A549 (cell line): ENCODE measurements around the gene GREB1. TPM values are rescaled to one million over a fixed set of nuclear protein-coding genes. Genes with fewer than 3 reads are reported as not detected.

Experiments used
- ATAC-seq, 2 experiments: fragments of 200-7000 bp in 1 of 2; fragments of >200 bp in 1 of 2; cut with Nextera tagmentation in 1 of 2; cut with Tn5 transposase in 1 of 2; 3 replicates each; pipeline versions ENCODE4 v1.8.0 to v1.9.1; 2018 to 2020; ENCODE audit warnings: mild to moderate bottlenecking in 1 of 2, moderate library complexity in 1 of 2
- CTCF ChIA-PET: fragments of 300-600 bp; sonication (Branson Sonifier 250); formaldehyde crosslinking; extraction: SDS; loops from one replicate; lab custom pipeline; 2021; ENCODE audit warnings: antibody characterized with exemption, inconsistent platforms; lab: Yijun Ruan, JAX
- POLR2A ChIA-PET: fragments of 350-600 bp; formaldehyde crosslinking; extraction: SDS; loops from one replicate; lab custom pipeline; 2021; ENCODE audit warnings: antibody characterized with exemption, inconsistent platforms; lab: Yijun Ruan, JAX
- DNase-seq, 2 experiments: peaks; one replicate each; pipeline versions ENCODE4 v3.0.0 to v3.0.0-alpha.2; 2011 to 2016; ENCODE audit warnings: low read depth in 1 of 2, low spot score in 1 of 2
- FAIRE-seq: peaks from 2 replicates; lab custom pipeline; 2011; peaks lifted over from hg19 to GRCh38; lab: Jason Lieb, UNC
- H3K27ac ChIP-seq, 2 experiments: fragments of >200 bp; sonication (Bioruptor Twin); formaldehyde crosslinking; 3 replicates each; pipeline ENCODE4 v1.5.1; 2016 to 2017
- H3K4me1 ChIP-seq: fragments of >200 bp; sonication (Bioruptor Twin); formaldehyde crosslinking; 3 replicates; pipeline ENCODE4 v1.6.1; 2016
- H3K4me2 ChIP-seq: fragments of >200 bp; sonication (Bioruptor Twin); formaldehyde crosslinking; 3 replicates; pipeline ENCODE4 v1.6.1; 2016
- H3K4me3 ChIP-seq: fragments of >200 bp; sonication (Bioruptor Twin); formaldehyde crosslinking; 3 replicates; pipeline ENCODE4 v1.5.1; 2016
- H3K9me3 ChIP-seq: fragments of >200 bp; sonication (Bioruptor Twin); formaldehyde crosslinking; 3 replicates; pipeline ENCODE4 v1.6.1; 2016
- CHD2 ChIP-seq: fragments of 150-350 bp; IDR thresholded peaks from 2 replicates; pipeline ENCODE4 v1.6.1; 2014; ENCODE audit warnings: low read length; ENCODE audit not compliant: partially characterized antibody
- EP300 ChIP-seq, 2 experiments: fragments of >200 bp; sonication (Bioruptor Twin); formaldehyde crosslinking; IDR thresholded peaks; 2 replicates in 1 of 2; 3 replicates in 1 of 2; pipeline ENCODE4 v1.6.1; 2016 to 2017
- HOXA7 ChIP-seq: fragments of 250-450 bp; sonication (Bioruptor Pico); IDR thresholded peaks from 2 replicates; pipeline ENCODE4 v1.5.0; 2020; ENCODE audit warnings: mild to moderate bottlenecking, moderate library complexity
- KDM5A ChIP-seq: fragments of 200-600 bp; sonication (generic); IDR thresholded peaks from 2 replicates; pipeline ENCODE4 v1.6.1; 2016; ENCODE audit warnings: antibody characterized with exemption, mild to moderate bottlenecking
- MAZ ChIP-seq: fragments of 150-350 bp; IDR thresholded peaks from 2 replicates; pipeline ENCODE4 v1.6.1; 2014; ENCODE audit warnings: antibody characterized with exemption, low read depth, low read length, borderline replicate concordance
- MYC ChIP-seq: IDR thresholded peaks from 2 replicates; pipeline ENCODE4 v1.6.1; 2012; ENCODE audit warnings: mild to moderate bottlenecking, inconsistent platforms, low read length, improper control_type of control experiment, borderline replicate concordance
- NPAS2 ChIP-seq: fragments of 250-450 bp; sonication (Bioruptor Pico); IDR thresholded peaks from 2 replicates; pipeline ENCODE4 v1.8.0; 2022; ENCODE audit warnings: mild to moderate bottlenecking, moderate library complexity, borderline replicate concordance
- PHF8 ChIP-seq: fragments of 200-600 bp; sonication (generic); IDR thresholded peaks from 2 replicates; pipeline ENCODE4 v1.6.1; 2016; ENCODE audit warnings: low read depth, mild to moderate bottlenecking, antibody characterized with exemption, moderate library complexity, borderline replicate concordance
- POLR2AphosphoS2 ChIP-seq: conservative IDR thresholded peaks from 2 replicates; pipeline ENCODE4 v1.6.1; 2012; ENCODE audit warnings: low read length, improper control_type of control experiment, inconsistent platforms
- RCOR1 ChIP-seq: fragments of 150-350 bp; IDR thresholded peaks from 2 replicates; pipeline ENCODE4 v1.6.1; 2014; ENCODE audit warnings: antibody characterized with exemption, low read length, low read depth
- SMC3 ChIP-seq: fragments of >200 bp; sonication (Bioruptor Twin); formaldehyde crosslinking; IDR thresholded peaks from 3 replicates; pipeline ENCODE4 v1.6.1; 2018; ENCODE audit warnings: inconsistent platforms
- ZFP36 ChIP-seq: fragments of 450-650 bp; IDR thresholded peaks from 2 replicates; pipeline ENCODE4 v1.6.1; 2014; ENCODE audit warnings: borderline replicate concordance; ENCODE audit not compliant: partially characterized antibody
- WGBS: methylation state at CpG from one replicate; pipeline ENCODE4 v1.1.6; 2017; ENCODE audit errors: missing lambda C conversion rate; 5-methylcytosine and 5-hydroxymethylcytosine counted together
- polyA plus RNA-seq, 4 experiments: library from polyadenylated mRNA; depleted of rRNA in 3 of 4; stranded (reverse); fragments of >200 nt; fragmentation: RNase III in 1 of 4; extraction: RNeasy Plus Mini Kit Qiagen cat#74134 plus additional on column Dnase treatment in 1 of 4; gene quantifications; 2 replicates in 3 of 4; 3 replicates in 1 of 4; pipeline ENCODE4 v1.2.3, GENCODE V29; 2011 to 2017
- TF ChIP-seq, protein P1 (sequence below): fragments of >200 bp; sonication (Bioruptor Twin); formaldehyde crosslinking; IDR thresholded peaks from 2 replicates; pipeline ENCODE4 v1.6.1; 2016
- TF ChIP-seq, protein P2 (sequence below): IDR thresholded peaks from 2 replicates; pipeline ENCODE4 v1.6.1; 2012
- TF ChIP-seq, protein P3 (sequence below): fragments of 250-450 bp; sonication (Bioruptor Pico); IDR thresholded peaks from 2 replicates; pipeline ENCODE4 v1.5.0; 2020; ENCODE audit warnings: low read depth, mild to moderate bottlenecking, moderate library complexity
- TF ChIP-seq, protein P4 (sequence below): fragments of 150-350 bp; IDR thresholded peaks from 2 replicates; pipeline ENCODE4 v1.6.1; 2014; ENCODE audit warnings: low read depth, mild to moderate bottlenecking, low read length
- TF ChIP-seq, protein P5 (sequence below): fragments of 450-650 bp; IDR thresholded peaks from 2 replicates; pipeline ENCODE4 v1.6.1; 2014; ENCODE audit warnings: antibody characterized with exemption
- TF ChIP-seq, protein P6 (sequence below): IDR thresholded peaks from 2 replicates; pipeline ENCODE4 v1.6.1; 2012; ENCODE audit warnings: low read depth, borderline replicate concordance

The GREB1 gene
- polyA plus RNA-seq, 2 of the 4 experiments (the other 2 are of a cell fraction) = 1.1 to 1.3 TPM

DNA sequence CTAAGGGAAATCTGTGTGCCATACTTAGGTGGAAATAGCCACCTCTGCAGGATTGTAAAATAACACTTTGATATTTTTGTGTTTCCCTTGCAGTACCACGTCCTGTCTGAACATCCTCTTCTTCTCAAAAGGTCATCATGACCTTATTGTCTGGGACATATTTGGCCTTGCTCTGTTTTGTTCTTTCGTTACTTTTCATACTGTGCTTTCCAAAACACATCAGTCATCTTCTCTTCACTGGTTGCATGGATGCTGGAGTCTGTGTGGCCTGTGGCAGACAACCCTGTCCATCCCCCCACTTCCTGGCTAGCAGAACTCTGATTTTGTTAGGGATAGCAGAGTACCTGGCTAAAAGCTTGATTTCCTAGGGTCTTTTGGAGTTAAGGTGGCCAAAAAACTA lies 9.4 kb upstream of the GREB1 start:
- DNase-seq (no peak), ATAC-seq (no peak), FAIRE-seq (no peak)
- Histone ChIP-seq H3K4me3 (no peak overlapping the region), H3K4me1 (no peaks in the 10 kb centered on the region), H3K4me2 (no peak overlapping the region), H3K9me3 (no peaks in the 10 kb centered on the region), H3K27ac (no peak overlapping the region)
- WGBS = 46% methylated on average over 2 of the region's 2 CpGs
- ChIA-PET POLR2A (no interaction called here), CTCF (interaction anchor here (0.6 to 1.0 kb wide), 2 partner anchors 9 to 14 kb away, joined by 4 read pairs; no protein-coding TSS in a partner anchor)
- TF ChIP-seq, protein P1, sequence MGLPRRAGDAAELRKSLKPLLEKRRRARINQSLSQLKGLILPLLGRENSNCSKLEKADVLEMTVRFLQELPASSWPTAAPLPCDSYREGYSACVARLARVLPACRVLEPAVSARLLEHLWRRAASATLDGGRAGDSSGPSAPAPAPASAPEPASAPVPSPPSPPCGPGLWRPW = no peak
- TF ChIP-seq CHD2 (no peak), ZFP36 (no peak), PHF8 (no peak), SMC3 (no peak), KDM5A (no peak), NPAS2 (CRISPR knock-in tag) (no peak), MAZ (no peak), POLR2AphosphoS2 (no peak), RCOR1 (no peak), HOXA7 (no peak)
- TF ChIP-seq, protein P2, sequence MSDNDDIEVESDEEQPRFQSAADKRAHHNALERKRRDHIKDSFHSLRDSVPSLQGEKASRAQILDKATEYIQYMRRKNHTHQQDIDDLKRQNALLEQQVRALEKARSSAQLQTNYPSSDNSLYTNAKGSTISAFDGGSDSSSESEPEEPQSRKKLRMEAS = no peak
- TF ChIP-seq, protein P3, sequence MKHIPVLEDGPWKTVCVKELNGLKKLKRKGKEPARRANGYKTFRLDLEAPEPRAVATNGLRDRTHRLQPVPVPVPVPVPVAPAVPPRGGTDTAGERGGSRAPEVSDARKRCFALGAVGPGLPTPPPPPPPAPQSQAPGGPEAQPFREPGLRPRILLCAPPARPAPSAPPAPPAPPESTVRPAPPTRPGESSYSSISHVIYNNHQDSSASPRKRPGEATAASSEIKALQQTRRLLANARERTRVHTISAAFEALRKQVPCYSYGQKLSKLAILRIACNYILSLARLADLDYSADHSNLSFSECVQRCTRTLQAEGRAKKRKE (CRISPR knock-in tag) = no peak
- TF ChIP-seq, protein P4, sequence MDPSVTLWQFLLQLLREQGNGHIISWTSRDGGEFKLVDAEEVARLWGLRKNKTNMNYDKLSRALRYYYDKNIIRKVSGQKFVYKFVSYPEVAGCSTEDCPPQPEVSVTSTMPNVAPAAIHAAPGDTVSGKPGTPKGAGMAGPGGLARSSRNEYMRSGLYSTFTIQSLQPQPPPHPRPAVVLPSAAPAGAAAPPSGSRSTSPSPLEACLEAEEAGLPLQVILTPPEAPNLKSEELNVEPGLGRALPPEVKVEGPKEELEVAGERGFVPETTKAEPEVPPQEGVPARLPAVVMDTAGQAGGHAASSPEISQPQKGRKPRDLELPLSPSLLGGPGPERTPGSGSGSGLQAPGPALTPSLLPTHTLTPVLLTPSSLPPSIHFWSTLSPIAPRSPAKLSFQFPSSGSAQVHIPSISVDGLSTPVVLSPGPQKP = no peak
- TF ChIP-seq, protein P5, sequence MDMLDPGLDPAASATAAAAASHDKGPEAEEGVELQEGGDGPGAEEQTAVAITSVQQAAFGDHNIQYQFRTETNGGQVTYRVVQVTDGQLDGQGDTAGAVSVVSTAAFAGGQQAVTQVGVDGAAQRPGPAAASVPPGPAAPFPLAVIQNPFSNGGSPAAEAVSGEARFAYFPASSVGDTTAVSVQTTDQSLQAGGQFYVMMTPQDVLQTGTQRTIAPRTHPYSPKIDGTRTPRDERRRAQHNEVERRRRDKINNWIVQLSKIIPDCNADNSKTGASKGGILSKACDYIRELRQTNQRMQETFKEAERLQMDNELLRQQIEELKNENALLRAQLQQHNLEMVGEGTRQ = no peak

DNA sequence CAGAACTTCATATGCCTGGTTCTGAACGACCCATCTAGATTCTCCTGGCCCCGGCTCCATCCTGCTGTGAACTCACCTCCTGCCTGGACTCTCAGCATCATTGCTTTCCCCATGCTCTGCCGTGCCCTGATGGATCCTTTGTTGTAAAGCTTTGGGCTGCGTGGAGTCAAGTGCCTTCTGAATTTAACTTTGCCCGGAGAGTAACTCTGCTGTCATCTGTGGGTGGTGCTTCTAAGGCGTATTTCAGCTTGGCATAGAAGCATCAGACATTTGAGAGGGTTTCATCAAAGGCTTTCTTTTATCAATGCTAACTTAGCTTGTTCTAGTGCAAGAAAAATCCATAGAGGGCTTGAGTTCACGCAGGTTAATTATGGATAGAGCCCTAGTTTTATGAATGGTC lies 8.1 kb upstream of the GREB1 start:
- whole genome bisulfite sequencing = 42% methylated on average over 7 of the region's 7 CpGs
- FAIRE-seq (no peak), ATAC-seq (no peak), DNase-seq (no peak)
- no peak overlapping the region for H3K4me2 ChIP-seq
- no peak overlapping the region for H3K27ac ChIP-seq
- no peak for TF ChIP-seq SMC3
- ChIA-PET CTCF (interaction anchor here (0.6 to 1.0 kb wide), 2 partner anchors 173 to 230 kb away, joined by 3 read pairs; no protein-coding TSS in a partner anchor), POLR2A (no interaction called here)
- no peaks in the 10 kb centered on the region for H3K4me1 ChIP-seq
- no peak overlapping the region for H3K4me3 ChIP-seq
- H3K9me3 ChIP-seq = no peaks in the 10 kb centered on the region

DNA sequence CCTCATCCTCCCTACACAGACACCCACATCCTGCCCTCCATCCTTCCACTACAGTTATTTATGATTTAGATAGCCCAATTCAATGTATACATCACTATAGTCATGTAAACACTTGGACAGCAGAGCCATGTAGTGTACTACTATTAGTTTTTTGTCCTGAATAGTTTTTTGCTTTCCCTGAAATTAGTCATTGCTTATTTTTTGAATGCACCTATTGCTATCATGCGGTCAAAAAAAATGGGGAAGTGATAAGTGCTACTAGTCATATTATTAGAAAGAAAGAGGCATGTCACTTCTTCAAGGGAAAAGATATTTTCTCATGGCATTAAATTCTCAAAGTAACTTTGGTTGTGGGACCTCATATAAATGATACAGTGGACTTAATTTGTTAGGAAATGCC lies 6.8 kb upstream of the GREB1 start:
- no peak for TF ChIP-seq MYC
- TF ChIP-seq, protein P4 = no peak
- TF ChIP-seq EP300 (IDR thresholded peaks at IDR 0.05) = no peak
- TF ChIP-seq, protein P6, sequence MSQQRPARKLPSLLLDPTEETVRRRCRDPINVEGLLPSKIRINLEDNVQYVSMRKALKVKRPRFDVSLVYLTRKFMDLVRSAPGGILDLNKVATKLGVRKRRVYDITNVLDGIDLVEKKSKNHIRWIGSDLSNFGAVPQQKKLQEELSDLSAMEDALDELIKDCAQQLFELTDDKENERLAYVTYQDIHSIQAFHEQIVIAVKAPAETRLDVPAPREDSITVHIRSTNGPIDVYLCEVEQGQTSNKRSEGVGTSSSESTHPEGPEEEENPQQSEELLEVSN = no peak
- ChIA-PET CTCF (interaction anchor here (0.7 to 2.3 kb wide), 6 partner anchors 11 to 56 kb away, joined by 3 to 9 read pairs (median 3); no protein-coding TSS in a partner anchor), POLR2A (no interaction called here)
- Histone ChIP-seq H3K4me2 (no peak overlapping the region), H3K27ac (no peak overlapping the region), H3K4me3 (no peak overlapping the region), H3K9me3 (no peaks in the 10 kb centered on the region), H3K4me1 (no peaks in the 10 kb centered on the region)
- no peak for DNase-seq
- FAIRE-seq = no peak
- ATAC-seq = no peak
- 86% methylated on average over 1 of the region's 1 CpG for WGBS
